Activated CD4-positive, alpha-beta T cell treated with anti-CD3 and anti-CD28 coated beads, Interleukin-2, amount 10 ng/mL, durations not matched to agents 24 days and 14 days (primary cell): ENCODE results near the gene LMBR1. TPM values are rescaled to one million over a fixed set of nuclear protein-coding genes. Genes with fewer than 3 reads are reported as not detected.

Experiments used
- DNase-seq: peaks from one replicate; pipeline ENCODE4 v3.0.0; 2022
- H3K27ac Mint-ChIP-seq: one replicate; pipeline ENCODE4 v1.8.0; 2022; ENCODE audit warnings: mild to moderate bottlenecking, mixed read lengths
- H3K27me3 Mint-ChIP-seq: one replicate; pipeline ENCODE4 v1.8.0; 2022; ENCODE audit warnings: mixed read lengths
- H3K36me3 Mint-ChIP-seq: one replicate; pipeline ENCODE4 v1.8.0; 2022; ENCODE audit warnings: low read depth, mild to moderate bottlenecking, mixed read lengths
- H3K4me1 Mint-ChIP-seq: one replicate; pipeline ENCODE4 v1.8.0; 2021; ENCODE audit warnings: mixed read lengths
- H3K4me3 Mint-ChIP-seq: one replicate; pipeline ENCODE4 v1.8.0; 2022; ENCODE audit warnings: mild to moderate bottlenecking, moderate library complexity, mixed read lengths
- H3K9me3 Mint-ChIP-seq: one replicate; pipeline ENCODE4 v1.8.0; 2021; ENCODE audit warnings: mixed read lengths
- intact Hi-C: fragments of 100-400 bp; cut with micrococcal nuclease; formaldehyde crosslinking; loops from one replicate; pipeline ENCODE4 v1.15.1; 2023
- total RNA-seq: library from RNA; stranded (reverse); gene quantifications from 2 replicates; pipeline ENCODE4 v1.2.3, GENCODE V29; 2022

Gene LMBR1
- total RNA-seq, 1 donor from 2014 or later, result 63.6 TPM

DNA sequence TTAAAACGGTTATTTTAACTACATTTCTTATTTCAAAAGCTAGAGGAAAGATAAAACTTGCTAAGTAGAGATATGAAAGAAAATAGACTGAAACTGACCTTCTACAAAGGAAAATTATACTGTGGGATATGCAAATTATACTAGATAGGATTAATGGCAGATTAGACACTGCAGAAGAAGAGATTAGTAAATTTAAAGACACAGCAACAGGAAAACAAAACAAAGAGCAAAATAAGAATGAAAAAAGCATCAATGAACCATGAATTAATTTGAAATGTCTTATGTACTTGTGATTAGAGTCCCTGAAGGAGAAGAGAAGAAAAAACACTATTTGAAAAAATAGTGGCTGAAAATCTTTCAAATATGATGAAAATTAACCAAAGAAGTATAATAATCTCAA lies 200.1 kb downstream of the LMBR1 start:
- Mint-ChIP-seq H3K4me3 (no peak overlapping the region), H3K27ac (no peak overlapping the region), H3K9me3 (peaks cover 16% of the 10 kb centered on the region), H3K36me3 (peaks cover 27% of the 10 kb centered on the region), H3K4me1 (no peaks in the 10 kb centered on the region), H3K27me3 (no peaks in the 10 kb centered on the region)
- DNase-seq, result no peak
- intact Hi-C loops, result no loop called here

DNA sequence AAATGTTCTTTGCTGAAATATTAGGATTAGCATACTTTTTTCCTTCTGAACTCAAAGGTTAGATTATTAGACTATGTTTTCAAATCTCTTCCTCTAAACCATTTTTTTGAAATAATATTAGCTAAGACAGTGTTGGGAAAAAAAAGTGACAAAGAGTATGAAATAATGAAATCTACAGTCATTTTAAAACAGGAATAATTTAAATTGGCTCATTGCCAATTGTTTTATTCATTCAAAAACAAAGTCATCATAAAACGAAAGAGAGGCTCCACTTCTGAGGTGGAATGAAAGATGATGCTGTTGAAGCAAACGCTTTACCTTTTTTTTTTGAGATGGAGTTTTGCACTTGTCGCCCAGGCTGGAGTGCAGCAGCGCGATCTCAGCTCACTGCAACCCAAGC lies 201.2 kb downstream of the LMBR1 start:
- Mint-ChIP-seq H3K4me1 (no peaks in the 10 kb centered on the region), H3K27ac (no peak overlapping the region), H3K27me3 (no peaks in the 10 kb centered on the region), H3K36me3 (peaks cover 18% of the 10 kb centered on the region), H3K4me3 (no peak overlapping the region), H3K9me3 (peaks cover 12% of the 10 kb centered on the region)
- intact Hi-C loops, result no loop called here
- no peak for DNase-seq

DNA sequence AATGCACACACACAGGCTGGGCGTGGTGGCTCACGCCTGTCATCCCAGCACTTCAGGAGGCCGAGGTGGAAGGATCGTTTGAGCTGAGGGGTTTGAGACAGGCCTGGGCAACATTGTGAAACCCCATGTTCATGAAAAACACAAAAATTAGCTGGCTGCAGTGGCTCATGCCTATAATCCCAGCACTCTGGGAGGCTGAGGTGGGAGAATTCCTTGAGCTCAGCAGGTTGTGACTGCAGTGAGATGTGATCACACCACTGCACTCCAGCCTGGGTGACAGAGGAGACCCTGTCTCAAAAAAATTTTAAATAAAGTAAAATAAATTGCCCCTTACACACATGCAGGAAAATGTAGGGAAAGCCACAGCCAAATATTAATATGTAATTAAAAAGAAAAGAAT lies 208.3 kb downstream of the LMBR1 start:
- intact Hi-C loops, result no loop called here
- no peaks in the 10 kb centered on the region for H3K27me3 Mint-ChIP-seq
- H3K36me3 Mint-ChIP-seq, result peaks cover 9% of the 10 kb centered on the region
- H3K4me1 Mint-ChIP-seq, result peaks cover 6% of the 10 kb centered on the region
- H3K4me3 Mint-ChIP-seq, result no peak overlapping the region
- H3K9me3 Mint-ChIP-seq, result no peaks in the 10 kb centered on the region
- no peak overlapping the region for H3K27ac Mint-ChIP-seq
- no peak for DNase-seq

DNA sequence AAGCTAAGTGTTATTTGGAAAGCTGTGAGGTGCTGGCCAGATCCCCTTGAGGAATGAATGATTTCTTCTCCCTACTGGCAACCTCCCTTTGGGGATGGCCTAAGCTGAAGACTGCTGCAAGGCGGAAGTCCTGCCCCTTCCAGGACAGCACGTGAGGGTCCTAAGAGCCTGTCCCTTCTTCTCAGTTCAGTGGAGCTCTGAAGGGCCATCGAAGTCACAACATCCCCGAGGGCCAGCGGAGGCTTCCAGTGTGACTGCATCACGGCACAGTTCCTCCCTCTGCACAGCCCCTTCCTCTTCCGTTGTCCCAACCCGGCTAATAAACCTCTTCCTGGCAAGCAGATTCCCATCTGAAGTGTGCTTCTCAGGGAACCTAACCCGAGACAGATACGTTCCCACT lies 208.7 kb downstream of the LMBR1 start:
- intact Hi-C loops, result no loop called here
- Mint-ChIP-seq H3K27me3 (no peaks in the 10 kb centered on the region), H3K27ac (no peak overlapping the region), H3K4me1 (peaks cover 9% of the 10 kb centered on the region), H3K36me3 (peaks cover 13% of the 10 kb centered on the region), H3K4me3 (no peak overlapping the region), H3K9me3 (no peaks in the 10 kb centered on the region)
- DNase-seq, result no peak

DNA sequence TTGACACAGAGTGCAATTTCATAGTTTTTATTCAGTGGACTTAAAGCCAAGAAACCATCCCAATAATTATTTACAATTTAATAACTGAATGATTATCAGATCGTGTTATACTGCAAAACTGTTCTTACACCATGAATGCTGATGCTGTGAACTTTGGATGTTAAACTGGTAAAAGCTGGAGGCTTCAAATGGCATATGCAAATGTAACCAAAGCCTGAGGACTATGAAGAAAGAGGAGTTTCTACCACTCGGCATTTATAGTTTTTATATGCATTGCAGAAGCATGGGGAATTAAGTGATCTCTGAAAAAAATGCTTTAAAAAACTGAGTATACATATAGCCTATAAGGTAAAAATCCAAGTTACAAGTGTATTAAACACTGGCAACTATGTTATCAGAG lies 210.1 kb downstream of the LMBR1 start:
- intact Hi-C loops, result no loop called here
- no peak for DNase-seq
- H3K36me3 Mint-ChIP-seq, result peaks cover 24% of the 10 kb centered on the region

DNA sequence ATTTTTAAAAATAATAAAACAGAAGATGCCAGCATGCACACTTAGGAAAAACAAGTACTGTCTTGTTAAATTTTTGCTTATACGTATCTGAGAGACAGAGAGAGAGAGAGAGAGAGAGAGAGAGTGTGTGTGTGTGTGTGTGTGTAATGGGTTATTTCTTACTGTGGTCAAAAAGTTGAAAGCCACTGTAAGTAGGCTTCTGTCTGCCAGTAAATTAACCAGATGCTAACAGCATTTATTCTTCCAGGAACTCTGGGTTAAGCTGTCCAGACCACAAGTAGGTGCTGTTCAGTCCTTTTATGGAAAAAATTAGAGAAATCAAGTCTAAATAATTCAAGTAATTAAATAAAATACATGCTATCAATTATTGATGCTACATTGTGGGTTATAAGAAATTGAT lies 212.7 kb downstream of the LMBR1 start:
- H3K4me1 Mint-ChIP-seq, result peaks cover 13% of the 10 kb centered on the region
- H3K27me3 Mint-ChIP-seq, result no peaks in the 10 kb centered on the region
- no peak overlapping the region for H3K27ac Mint-ChIP-seq
- intact Hi-C loops, result no loop called here
- peaks cover 35% of the 10 kb centered on the region for H3K36me3 Mint-ChIP-seq
- no peak for DNase-seq
- no peak overlapping the region for H3K4me3 Mint-ChIP-seq
- no peaks in the 10 kb centered on the region for H3K9me3 Mint-ChIP-seq

More for the DNA sequence above, 210.1 kb downstream of the LMBR1 start:
- Mint-ChIP-seq H3K9me3 (no peaks in the 10 kb centered on the region), H3K4me1 (peaks cover 9% of the 10 kb centered on the region), H3K4me3 (no peak overlapping the region), H3K27ac (no peak overlapping the region), H3K27me3 (no peaks in the 10 kb centered on the region)

DNA sequence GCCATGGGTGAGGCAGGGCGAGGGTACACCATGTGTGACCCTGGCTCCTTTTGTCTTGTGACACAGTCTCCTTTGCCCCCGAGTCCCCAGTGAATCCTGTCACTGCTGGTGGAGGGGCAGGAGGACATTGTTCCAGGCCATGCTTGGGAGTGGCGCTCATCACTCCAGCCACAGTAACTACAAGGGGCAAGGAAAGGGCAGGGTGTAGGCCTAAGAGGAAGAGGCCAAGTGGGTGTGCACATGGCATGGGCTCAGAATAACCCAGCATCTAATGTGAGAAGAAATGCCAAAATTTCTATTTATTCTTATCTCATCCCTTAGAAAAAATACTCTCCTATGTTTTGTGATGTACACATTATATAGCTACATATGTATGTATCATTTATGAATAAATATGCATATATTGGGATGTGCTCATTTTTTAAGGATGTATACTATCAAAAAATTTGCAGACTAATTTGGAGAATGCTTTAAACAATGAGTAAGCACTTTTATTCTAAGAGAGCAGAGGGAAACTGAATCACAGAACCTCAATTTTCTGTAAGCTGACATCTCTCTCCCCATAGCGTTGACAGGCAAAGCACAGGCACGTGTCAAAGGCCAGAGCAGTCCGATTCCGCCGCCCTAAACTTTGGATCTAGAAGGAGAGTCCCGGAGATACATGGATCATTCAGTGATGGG lies 215.5 kb downstream of the LMBR1 start:
- no peaks in the 10 kb centered on the region for H3K9me3 Mint-ChIP-seq
- H3K27ac Mint-ChIP-seq, result no peak overlapping the region
- intact Hi-C loops, result no loop called here
- no peaks in the 10 kb centered on the region for H3K27me3 Mint-ChIP-seq
- DNase-seq, result no peak
- H3K36me3 Mint-ChIP-seq, result peaks cover 39% of the 10 kb centered on the region
- H3K4me3 Mint-ChIP-seq, result no peak overlapping the region
- H3K4me1 Mint-ChIP-seq, result peaks cover 13% of the 10 kb centered on the region

DNA sequence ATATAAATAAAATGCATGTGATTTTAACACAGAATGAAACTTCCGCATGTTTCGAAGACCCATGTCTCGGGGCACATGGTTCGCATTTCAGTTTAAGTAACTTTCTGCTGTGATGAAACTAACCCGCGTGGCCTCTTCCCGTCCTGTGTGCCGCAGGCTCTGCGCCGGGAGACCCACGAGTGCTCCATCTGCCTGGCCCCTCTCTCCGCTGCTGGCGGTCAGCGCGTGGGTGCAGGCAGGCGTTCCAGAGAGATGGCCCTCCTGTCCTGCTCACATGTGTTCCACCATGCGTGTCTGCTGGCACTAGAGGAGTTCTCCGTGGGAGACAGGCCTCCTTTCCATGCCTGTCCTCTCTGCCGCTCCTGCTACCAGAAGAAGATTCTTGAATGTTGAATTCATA lies 216.7 kb downstream of the LMBR1 start:
- H3K27ac Mint-ChIP-seq, result no peak overlapping the region
- no peaks in the 10 kb centered on the region for H3K9me3 Mint-ChIP-seq
- no peak overlapping the region for H3K4me3 Mint-ChIP-seq
- no peak for DNase-seq
- no peaks in the 10 kb centered on the region for H3K27me3 Mint-ChIP-seq
- intact Hi-C loops, result no loop called here
- peaks cover 13% of the 10 kb centered on the region for H3K4me1 Mint-ChIP-seq
- H3K36me3 Mint-ChIP-seq, result peaks cover 32% of the 10 kb centered on the region

DNA sequence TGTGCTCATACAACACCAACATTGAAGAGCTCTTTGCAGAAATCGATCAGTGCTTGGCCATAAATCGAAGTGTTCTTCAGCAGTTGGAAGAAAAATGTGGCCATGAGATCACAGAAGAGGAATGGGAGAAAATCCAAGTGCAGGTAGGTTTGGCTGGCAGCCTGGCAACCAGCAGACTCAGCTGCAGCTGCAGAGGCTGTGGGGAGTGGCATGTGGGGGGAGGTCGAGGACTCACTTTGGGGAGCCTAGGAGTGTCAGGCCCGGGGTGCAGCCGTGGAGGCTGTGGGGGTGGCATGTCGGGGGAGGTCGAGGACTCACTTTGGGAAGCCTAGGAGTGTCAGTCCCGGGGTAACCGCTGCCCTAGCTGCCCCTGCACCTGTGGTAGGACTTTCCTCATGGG lies 217.3 kb downstream of the LMBR1 start:
- no peak for DNase-seq
- H3K27ac Mint-ChIP-seq, result peak overlapping the region; percentile 20
- peaks cover 35% of the 10 kb centered on the region for H3K36me3 Mint-ChIP-seq
- no peaks in the 10 kb centered on the region for H3K9me3 Mint-ChIP-seq
- peaks cover 13% of the 10 kb centered on the region for H3K4me1 Mint-ChIP-seq
- intact Hi-C loops, result no loop called here
- no peaks in the 10 kb centered on the region for H3K27me3 Mint-ChIP-seq
- H3K4me3 Mint-ChIP-seq, result no peak overlapping the region

DNA sequence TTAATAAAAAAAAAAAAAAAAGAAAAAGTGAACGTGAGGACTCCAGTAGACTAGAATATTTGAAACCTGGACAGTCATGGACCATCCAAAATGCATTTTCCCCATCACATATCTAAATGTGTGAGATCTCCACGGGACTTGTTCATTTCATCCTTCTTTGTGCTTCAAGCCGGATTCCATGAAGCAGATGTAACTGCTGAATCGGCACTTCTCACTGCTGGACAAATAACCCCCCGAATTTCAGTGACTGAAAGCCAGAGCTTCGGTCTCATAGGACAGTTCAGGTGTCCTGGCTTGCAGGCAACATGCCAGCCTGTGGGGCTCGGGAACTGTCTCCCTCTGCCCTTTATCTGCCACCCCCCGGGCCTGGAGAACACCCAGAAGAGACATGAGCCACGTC lies 219.1 kb downstream of the LMBR1 start:
- peaks cover 26% of the 10 kb centered on the region for H3K36me3 Mint-ChIP-seq
- H3K4me3 Mint-ChIP-seq, result no peak overlapping the region

DNA sequence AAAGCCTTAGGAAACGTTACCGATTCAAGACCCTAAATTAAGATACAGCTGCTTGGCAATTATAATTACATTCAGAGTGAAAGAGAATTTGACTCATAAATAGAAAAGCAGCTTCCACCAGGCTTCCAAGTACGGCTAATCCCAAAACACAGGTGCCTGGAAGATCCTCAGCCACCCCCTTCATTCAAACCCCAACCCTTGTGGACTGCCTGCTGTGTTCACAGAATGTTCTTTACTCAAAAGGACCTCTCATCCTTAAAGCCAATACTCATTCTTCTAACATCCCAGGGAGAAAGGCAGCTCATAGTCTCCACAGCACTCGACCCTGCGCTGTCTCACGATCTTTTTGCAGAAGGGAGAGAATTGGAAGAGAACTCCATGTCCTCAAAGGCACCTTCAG lies 219.5 kb downstream of the LMBR1 start:
- intact Hi-C loops, result no loop called here
- no peak overlapping the region for H3K27ac Mint-ChIP-seq
- no peak for DNase-seq
- H3K27me3 Mint-ChIP-seq, result no peaks in the 10 kb centered on the region
- no peak overlapping the region for H3K4me3 Mint-ChIP-seq
- peaks cover 4% of the 10 kb centered on the region for H3K4me1 Mint-ChIP-seq
- H3K36me3 Mint-ChIP-seq, result peaks cover 21% of the 10 kb centered on the region
- H3K9me3 Mint-ChIP-seq, result no peaks in the 10 kb centered on the region

More for the DNA sequence above, 219.1 kb downstream of the LMBR1 start:
- no peak for DNase-seq
- no peaks in the 10 kb centered on the region for H3K9me3 Mint-ChIP-seq
- H3K4me1 Mint-ChIP-seq, result peaks cover 4% of the 10 kb centered on the region
- intact Hi-C loops, result no loop called here
- no peaks in the 10 kb centered on the region for H3K27me3 Mint-ChIP-seq
- no peak overlapping the region for H3K27ac Mint-ChIP-seq

DNA sequence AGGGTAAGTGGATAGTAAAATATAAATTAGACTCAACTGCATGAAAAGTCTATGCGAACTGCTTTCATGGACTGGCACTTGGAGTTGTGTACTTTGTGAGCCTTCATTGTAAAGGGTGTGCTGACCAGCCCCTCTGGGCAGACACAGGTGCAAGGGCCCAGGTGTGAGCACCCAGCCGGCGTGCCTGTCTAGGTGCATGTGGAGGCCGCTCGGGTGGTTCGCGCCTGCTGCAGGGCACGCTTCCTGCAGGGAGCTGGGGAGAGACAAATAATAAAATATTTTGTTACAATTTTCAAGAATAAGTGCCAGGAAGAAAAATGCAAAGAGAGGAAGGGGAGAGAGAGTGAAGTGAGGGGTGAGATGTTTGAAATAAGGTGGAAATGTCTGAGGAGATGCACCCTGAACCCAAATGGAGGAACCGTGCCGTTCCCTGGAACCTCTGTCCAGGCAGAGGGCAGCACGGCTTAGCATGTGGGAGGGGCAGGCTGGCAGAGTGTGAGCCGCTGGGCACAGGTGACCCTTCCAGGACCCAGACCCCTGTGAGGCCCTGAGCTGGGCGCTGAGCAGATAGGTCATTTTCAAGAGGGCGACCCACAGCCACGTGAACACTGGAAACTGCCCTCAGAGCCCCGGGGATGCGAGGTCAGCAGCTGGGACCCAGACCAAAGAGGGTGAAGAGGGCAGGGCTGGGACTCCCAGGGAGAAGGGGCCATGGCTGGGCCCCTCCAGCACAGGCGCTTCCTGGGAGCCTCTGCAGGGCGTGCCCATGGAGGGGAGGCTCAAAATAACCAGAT lies 223.8 kb downstream of the LMBR1 start:
- H3K36me3 Mint-ChIP-seq, result peaks cover 3% of the 10 kb centered on the region
- H3K4me3 Mint-ChIP-seq, result no peak overlapping the region
- DNase-seq, result peak; percentile 40
- H3K27ac Mint-ChIP-seq, result no peak overlapping the region
- intact Hi-C loops, result no loop called here
- no peaks in the 10 kb centered on the region for H3K9me3 Mint-ChIP-seq
- no peaks in the 10 kb centered on the region for H3K4me1 Mint-ChIP-seq
- H3K27me3 Mint-ChIP-seq, result no peaks in the 10 kb centered on the region

DNA sequence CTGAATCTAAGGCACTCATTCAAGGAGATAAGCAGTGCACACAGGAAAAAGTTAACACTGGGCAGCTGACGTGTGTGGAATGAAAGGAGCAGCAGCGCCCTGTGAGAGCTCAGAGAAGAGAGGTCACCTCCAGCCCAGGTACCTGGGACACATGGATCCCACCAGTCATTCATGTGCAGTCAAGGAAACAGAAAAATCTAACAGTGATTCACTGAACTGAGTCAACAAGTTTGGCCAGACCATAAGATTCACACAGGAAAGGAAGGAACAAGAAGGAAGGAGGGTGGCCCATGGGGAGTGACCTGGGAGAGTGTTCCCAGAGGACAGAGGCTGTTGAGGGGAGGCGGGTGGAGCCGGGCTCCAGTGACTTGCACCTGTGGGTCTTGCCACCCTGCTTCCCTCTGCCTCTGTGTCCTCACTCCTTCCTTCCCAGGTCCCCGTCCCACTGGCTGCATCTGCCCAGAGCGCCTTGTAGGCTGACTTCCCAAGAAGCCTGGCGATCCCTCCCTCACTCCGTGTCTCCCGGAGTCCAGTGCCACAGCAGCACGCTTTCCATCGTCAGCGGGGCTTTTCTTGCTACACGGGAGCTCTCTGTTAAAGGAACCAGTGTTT lies 224.7 kb downstream of the LMBR1 start:
- Mint-ChIP-seq H3K36me3 (peaks cover 3% of the 10 kb centered on the region), H3K9me3 (no peaks in the 10 kb centered on the region), H3K4me1 (no peaks in the 10 kb centered on the region), H3K4me3 (no peak overlapping the region), H3K27ac (no peak overlapping the region), H3K27me3 (no peaks in the 10 kb centered on the region)
- no peak for DNase-seq
- intact Hi-C loops, result no loop called here

DNA sequence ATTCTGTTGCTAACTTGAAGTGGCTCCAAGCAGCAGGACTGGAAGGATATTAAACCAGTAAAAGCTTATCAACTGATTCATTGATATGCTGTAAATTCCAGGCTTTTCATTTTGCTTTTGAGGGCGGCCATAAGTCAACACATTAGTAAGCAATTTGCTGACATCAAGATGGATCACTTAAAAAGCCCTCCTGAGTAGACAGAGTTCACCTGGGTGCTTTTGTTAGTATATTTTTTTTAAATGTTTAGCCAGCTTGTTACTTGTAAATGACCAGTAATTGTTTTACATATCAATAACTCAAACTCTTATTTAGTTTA lies 225.9 kb downstream of the LMBR1 start:
- Mint-ChIP-seq H3K27ac (no peak overlapping the region), H3K4me3 (no peak overlapping the region), H3K9me3 (no peaks in the 10 kb centered on the region), H3K36me3 (peaks cover 3% of the 10 kb centered on the region), H3K4me1 (no peaks in the 10 kb centered on the region), H3K27me3 (no peaks in the 10 kb centered on the region)
- intact Hi-C loops, result no loop called here
- no peak for DNase-seq
